IMR-90 (cell line): ENCODE results near the gene C1QTNF1. TPM values are rescaled to one million over a fixed set of nuclear protein-coding genes. Genes with fewer than 3 reads are reported as not detected.

Experiments used
- ATAC-seq: fragments of 200-7000 bp; cut with Tn5 transposase; 2 replicates; pipeline ENCODE4 v1.9.1; 2020; ENCODE audit warnings: low read depth, mild to moderate bottlenecking, moderate library complexity
- BruUV-seq: library from RNA; stranded (reverse); fragments of 400-500 nt; replicated peaks from 2 replicates; lab custom pipeline; 2021; lab: Mats Ljungman, UMichigan
- CTCF ChIA-PET: fragments of 300-600 bp; formaldehyde crosslinking; extraction: SDS; loops from one replicate; lab custom pipeline; 2021; ENCODE audit warnings: antibody characterized with exemption; lab: Yijun Ruan, JAX
- POLR2A ChIA-PET: fragments of 300-600 bp; sonication (Branson Sonifier 250); formaldehyde crosslinking; loops from one replicate; lab custom pipeline; 2022; ENCODE audit warnings: antibody characterized with exemption; ENCODE audit not compliant: unreplicated experiment; lab: Charles Lee
- DNase-seq: peaks from one replicate; pipeline ENCODE4 v3.0.0; 2013
- H2AFZ ChIP-seq: replicated peaks from 2 replicates; pipeline ENCODE3; 2013; ENCODE audit warnings: low read length, mild to moderate bottlenecking; ENCODE audit not compliant: poor library complexity
- H2AK5ac ChIP-seq: 2 replicates; pipeline ENCODE4 v1.6.1; 2013; ENCODE audit warnings: low read depth, low read length, inconsistent platforms
- H2AK9ac ChIP-seq: replicated peaks from 2 replicates; pipeline ENCODE3; 2013; ENCODE audit warnings: mild to moderate bottlenecking, low read depth, low read length, moderate library complexity; ENCODE audit not compliant: poor library complexity
- H2BK120ac ChIP-seq: 2 replicates; pipeline ENCODE4 v1.6.1; 2013; ENCODE audit warnings: low read depth, low read length, inconsistent platforms
- H2BK15ac ChIP-seq: 3 replicates; pipeline ENCODE4 v1.6.1; 2013; ENCODE audit warnings: low read depth, low read length, inconsistent platforms
- H2BK20ac ChIP-seq: 2 replicates; pipeline ENCODE4 v1.6.1; 2013; ENCODE audit warnings: low read depth, mild to moderate bottlenecking, inconsistent platforms, low read length, moderate library complexity
- H2BK5ac ChIP-seq: 2 replicates; pipeline ENCODE4 v1.6.1; 2013; ENCODE audit warnings: mild to moderate bottlenecking, low read depth, low read length, inconsistent platforms; ENCODE audit not compliant: poor library complexity, severe bottlenecking
- H3K14ac ChIP-seq: replicated peaks from 2 replicates; pipeline ENCODE4 v1.6.1; 2013; ENCODE audit warnings: low read depth, low read length, inconsistent platforms
- H3K18ac ChIP-seq: 2 replicates; pipeline ENCODE4 v1.6.1; 2013; ENCODE audit warnings: low read depth, low read length, control low read depth
- H3K23ac ChIP-seq: 2 replicates; pipeline ENCODE4 v1.6.1; 2013; ENCODE audit warnings: low read depth, low read length, inconsistent platforms
- H3K27ac ChIP-seq: 2 replicates; pipeline ENCODE4 v1.5.1; 2013; ENCODE audit warnings: mild to moderate bottlenecking, control low read depth, low read length; ENCODE audit not compliant: insufficient read depth
- H3K27me3 ChIP-seq: 2 replicates; pipeline ENCODE4 v1.6.1; 2013; ENCODE audit warnings: low read length; ENCODE audit not compliant: control insufficient read depth, insufficient read depth
- H3K36me3 ChIP-seq: 2 replicates; pipeline ENCODE4 v1.6.1; 2013; ENCODE audit warnings: low read length, mixed read lengths; ENCODE audit not compliant: control insufficient read depth, insufficient read depth
- H3K4ac ChIP-seq: 2 replicates; pipeline ENCODE4 v1.6.1; 2013; ENCODE audit warnings: low read depth, low read length, inconsistent platforms
- H3K4me1 ChIP-seq: 2 replicates; pipeline ENCODE4 v1.6.1; 2013; ENCODE audit warnings: low read length, mixed read lengths; ENCODE audit not compliant: control insufficient read depth, insufficient read depth
- H3K4me2 ChIP-seq: 2 replicates; pipeline ENCODE4 v1.6.1; 2013; ENCODE audit warnings: low read depth, mild to moderate bottlenecking, control low read depth, low read length, moderate library complexity
- H3K4me3 ChIP-seq: 2 replicates; pipeline ENCODE4 v1.5.1; 2013; ENCODE audit warnings: low read depth, mild to moderate bottlenecking, control low read depth, low read length, moderate library complexity; ENCODE audit not compliant: insufficient read depth
- H3K56ac ChIP-seq: 2 replicates; pipeline ENCODE4 v1.6.1; 2013; ENCODE audit warnings: low read length, inconsistent platforms; ENCODE audit not compliant: insufficient read depth; ENCODE audit errors: extremely low read depth
- H3K79me1 ChIP-seq, 2 experiments: 2 replicates each; pipeline ENCODE4 v1.6.1; 2013; ENCODE audit warnings: low read length in 2 of 2, inconsistent platforms in 1 of 2, low read depth in 1 of 2
- H3K9ac ChIP-seq: 2 replicates; pipeline ENCODE4 v1.6.1; 2013; ENCODE audit warnings: low read depth, low read length, control low read depth
- H3K9me1 ChIP-seq: 2 replicates; pipeline ENCODE4 v1.6.1; 2013; ENCODE audit warnings: low read length, inconsistent platforms; ENCODE audit not compliant: insufficient read depth
- H3K9me3 ChIP-seq: 2 replicates; pipeline ENCODE4 v1.6.1; 2013; ENCODE audit warnings: low read length; ENCODE audit not compliant: control insufficient read depth, insufficient read depth
- H4K20me1 ChIP-seq: 2 replicates; pipeline ENCODE4 v1.6.1; 2013; ENCODE audit warnings: low read length, inconsistent platforms; ENCODE audit not compliant: insufficient read depth
- H4K5ac ChIP-seq: 2 replicates; pipeline ENCODE4 v1.6.1; 2013; ENCODE audit warnings: mild to moderate bottlenecking, low read depth, low read length, control low read depth
- H4K8ac ChIP-seq, 2 experiments: 2 replicates each; pipeline ENCODE4 v1.6.1; 2013; ENCODE audit warnings: low read depth in 2 of 2, low read length in 2 of 2, control low read depth in 1 of 2, inconsistent platforms in 1 of 2
- H4K91ac ChIP-seq: 2 replicates; pipeline ENCODE4 v1.6.1; 2013; ENCODE audit warnings: low read depth, low read length, inconsistent platforms; ENCODE audit not compliant: insufficient read depth
- BHLHE40 ChIP-seq: fragments of 150-350 bp; IDR thresholded peaks from 2 replicates; pipeline ENCODE4 v1.6.1; 2016; ENCODE audit warnings: mild to moderate bottlenecking, low read depth, low read length
- CEBPB ChIP-seq: IDR thresholded peaks from 2 replicates; pipeline ENCODE4 v1.6.1; 2012; ENCODE audit warnings: low read depth, low read length, improper control_type of control experiment
- CHD1 ChIP-seq: IDR thresholded peaks from 2 replicates; pipeline ENCODE4 v1.6.1; 2012; ENCODE audit warnings: low read depth, low read length, improper control_type of control experiment
- FOS ChIP-seq: fragments of 150-350 bp; IDR thresholded peaks from 2 replicates; pipeline ENCODE4 v1.6.1; 2016; ENCODE audit warnings: low read depth, low read length
- MXI1 ChIP-seq: IDR thresholded peaks from 2 replicates; pipeline ENCODE4 v1.6.1; 2012; ENCODE audit warnings: low read depth, mild to moderate bottlenecking, low read length, moderate library complexity, borderline replicate concordance
- POLR2A ChIP-seq: IDR thresholded peaks from 2 replicates; pipeline ENCODE4 v1.6.1; 2012; ENCODE audit warnings: mild to moderate bottlenecking, low read depth, low read length
- RAD21 ChIP-seq: IDR thresholded peaks from 2 replicates; pipeline ENCODE4 v1.6.1; 2012; ENCODE audit warnings: low read length, improper control_type of control experiment
- RCOR1 ChIP-seq: IDR thresholded peaks from 2 replicates; pipeline ENCODE4 v1.6.1; 2012; ENCODE audit warnings: mild to moderate bottlenecking, low read length, improper control_type of control experiment; ENCODE audit not compliant: insufficient replicate concordance
- RFX5 ChIP-seq: IDR thresholded peaks from 2 replicates; pipeline ENCODE4 v1.8.0; 2012; ENCODE audit warnings: low read depth, mild to moderate bottlenecking, low read length, moderate library complexity
- SMC3 ChIP-seq: fragments of 150-350 bp; IDR thresholded peaks from 2 replicates; pipeline ENCODE4 v1.6.1; 2016; ENCODE audit warnings: low read depth, mild to moderate bottlenecking, antibody characterized with exemption, low read length, moderate library complexity
- WGBS, 2 experiments: methylation state at CpG; one replicate each; pipeline versions ENCODE4 v1.1.5 to v1.1.7; 2013; ENCODE audit warnings: missing lambda C conversion rate in 2 of 2; ENCODE audit not compliant: insufficient read length in 1 of 2; ENCODE audit errors: extremely low coverage in 2 of 2; 5-methylcytosine and 5-hydroxymethylcytosine counted together
- dilution Hi-C: fragments of 300-500 bp; cut with HindIII; formaldehyde crosslinking; loops from one replicate; pipeline ENCODE4 v1.14.3; 2018; ENCODE audit warnings: low sequenced_read_pairs; ENCODE audit not compliant: unreplicated experiment
- in situ Hi-C: fragments of 300-500 bp; cut with MboI; formaldehyde crosslinking; loops from 3 replicates; pipeline ENCODE4 v1.14.3; 2019; ENCODE audit warnings: low sequenced_read_pairs, inconsistent platforms, mixed read lengths
- intact Hi-C: fragments of 100-400 bp; cut with micrococcal nuclease; formaldehyde crosslinking; loops from 2 replicates; pipeline ENCODE4 v1.10.0; 2022
- polyA plus RNA-seq, 3 experiments: library from polyadenylated mRNA; depleted of rRNA; stranded (reverse); fragments of >200 nt; gene quantifications; 2 replicates each; pipeline ENCODE4 v1.2.3, GENCODE V29; 2012; ENCODE audit warnings: low replicate concordance in 1 of 3
- total RNA-seq: library from RNA; depleted of rRNA; stranded (reverse); fragments of >200 nt; gene quantifications from 2 replicates; pipeline ENCODE4 v1.2.3, GENCODE V29; 2012
- TF ChIP-seq, protein P1 (sequence below): fragments of 150-350 bp; IDR thresholded peaks from 2 replicates; pipeline ENCODE4 v1.6.1; 2016; ENCODE audit warnings: low read depth, mild to moderate bottlenecking, low read length, moderate library complexity, borderline replicate concordance
- TF ChIP-seq, protein P2 (sequence below): fragments of 150-350 bp; IDR thresholded peaks from 2 replicates; pipeline ENCODE4 v1.6.1; 2017; ENCODE audit warnings: mild to moderate bottlenecking, antibody characterized with exemption, low read length, low read depth
- TF ChIP-seq, protein P3 (sequence below): conservative IDR thresholded peaks from 2 replicates; pipeline ENCODE4 v1.5.1; 2012; ENCODE audit warnings: mild to moderate bottlenecking, low read depth, low read length, improper control_type of control experiment

C1QTNF1 gene
- total and polyA plus RNA-seq, 2 of the 4 experiments (the other 2 are of a cell fraction): 3.4 to 8.4 TPM

DNA sequence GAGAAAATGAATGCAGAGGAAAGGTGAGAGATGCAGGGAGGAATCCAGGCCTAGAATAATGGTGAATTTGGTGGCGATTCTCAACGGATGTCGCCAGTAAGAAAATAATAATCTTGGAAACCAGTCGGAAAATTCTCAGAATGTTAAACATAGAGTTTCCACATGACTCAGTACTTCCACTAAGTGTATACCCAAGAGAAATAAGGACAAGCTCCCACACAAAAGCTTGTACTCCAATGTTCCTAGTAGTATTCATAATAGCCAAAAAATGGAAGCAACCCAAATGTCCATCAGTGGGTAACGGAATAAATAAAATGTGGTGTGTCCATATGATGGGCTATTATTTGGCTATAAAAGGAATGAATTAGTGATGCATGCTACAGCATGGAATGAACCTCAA lies 31.2 kb downstream of the C1QTNF1 start (continued):
- TF ChIP-seq SMC3: no peak
- no peak for TF ChIP-seq MXI1
- TF ChIP-seq POLR2A: no peak

DNA sequence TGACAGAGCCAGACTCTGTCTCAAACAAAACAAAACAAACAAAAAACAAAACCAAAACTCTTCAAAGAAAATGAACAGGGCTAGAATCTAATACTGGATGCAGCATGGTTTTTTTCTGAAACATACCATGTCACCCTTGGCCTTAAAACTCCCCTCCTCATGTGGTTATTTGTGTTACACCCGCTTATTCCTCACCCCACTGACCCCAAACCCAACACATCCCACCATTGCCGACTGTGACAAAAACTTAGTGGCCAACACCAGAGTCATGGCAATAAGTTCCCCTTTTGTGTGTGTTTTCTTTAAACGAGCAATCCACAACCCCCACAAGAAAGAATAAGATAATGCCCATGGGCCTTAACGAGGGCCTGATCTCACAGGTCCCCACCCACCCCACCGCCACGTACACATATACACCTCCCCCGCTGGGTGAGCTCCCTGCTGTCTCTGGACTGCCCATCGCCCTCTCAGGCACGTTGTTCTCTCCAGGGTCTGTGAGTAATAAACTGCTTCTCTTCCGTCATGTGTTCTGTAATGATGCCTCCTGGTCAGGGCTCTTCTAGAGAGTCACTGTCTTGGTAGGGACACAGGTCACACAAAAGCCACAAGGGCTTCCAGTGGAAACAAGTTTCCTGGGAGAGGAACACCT lies 33.9 kb downstream of the C1QTNF1 start:
- no peak overlapping the region for H3K4me2 ChIP-seq
- no peak overlapping the region for H3K9ac ChIP-seq
- no peak overlapping the region for H3K56ac ChIP-seq
- no peak for DNase-seq
- no peaks in the 10 kb centered on the region for H3K79me1 ChIP-seq
- ChIA-PET CTCF (no interaction called here), POLR2A (no interaction called here)
- no peak overlapping the region for H4K5ac ChIP-seq
- H3K4ac ChIP-seq: no peak overlapping the region
- H2BK120ac ChIP-seq: no peak overlapping the region
- no peak overlapping the region for H2AK9ac ChIP-seq
- H3K4me3 ChIP-seq: no peak overlapping the region
- H2AK5ac ChIP-seq: no peak overlapping the region
- H3K27me3 ChIP-seq: 0 out of 2 replicates have a peak, but pooled peaks cover 1% of the 10 kb centered on the region
- H4K8ac ChIP-seq: no peak overlapping the region
- BruUV-seq: no TSS peak
- H3K9me3 ChIP-seq: peaks cover 2% of the 10 kb centered on the region; the same call in 1 of the 2 replicates
- in situ Hi-C loops (no loop called here), intact Hi-C loops (no loop called here), dilution Hi-C loops (no loop called here)
- H3K9me1 ChIP-seq: no peaks in the 10 kb centered on the region; the same call in 1 of the 2 replicates
- H4K91ac ChIP-seq: no peak overlapping the region
- no peak overlapping the region for H2BK20ac ChIP-seq
- ATAC-seq: no peak
- no peak overlapping the region for H2BK15ac ChIP-seq
- H2BK5ac ChIP-seq: no peak overlapping the region
- H3K36me3 ChIP-seq: no peaks in the 10 kb centered on the region
- no peak overlapping the region for H3K14ac ChIP-seq
- no peaks in the 10 kb centered on the region for H3K4me1 ChIP-seq
- no peak overlapping the region for H2AFZ ChIP-seq
- 62% methylated on average over 2 of the region's 10 CpGs; no CpG with 5 or more reads in 1 of the 2 experiments for WGBS, 2 experiments
- no peak overlapping the region for H3K23ac ChIP-seq
- H3K18ac ChIP-seq: no peak overlapping the region
- no peaks in the 10 kb centered on the region for H4K20me1 ChIP-seq
- H3K27ac ChIP-seq: no peak overlapping the region
- TF ChIP-seq RAD21: no peak
- TF ChIP-seq RCOR1: no peak
- TF ChIP-seq, protein P1, sequence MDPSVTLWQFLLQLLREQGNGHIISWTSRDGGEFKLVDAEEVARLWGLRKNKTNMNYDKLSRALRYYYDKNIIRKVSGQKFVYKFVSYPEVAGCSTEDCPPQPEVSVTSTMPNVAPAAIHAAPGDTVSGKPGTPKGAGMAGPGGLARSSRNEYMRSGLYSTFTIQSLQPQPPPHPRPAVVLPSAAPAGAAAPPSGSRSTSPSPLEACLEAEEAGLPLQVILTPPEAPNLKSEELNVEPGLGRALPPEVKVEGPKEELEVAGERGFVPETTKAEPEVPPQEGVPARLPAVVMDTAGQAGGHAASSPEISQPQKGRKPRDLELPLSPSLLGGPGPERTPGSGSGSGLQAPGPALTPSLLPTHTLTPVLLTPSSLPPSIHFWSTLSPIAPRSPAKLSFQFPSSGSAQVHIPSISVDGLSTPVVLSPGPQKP: no peak
- TF ChIP-seq BHLHE40: no peak
- TF ChIP-seq FOS: no peak
- no peak for TF ChIP-seq MXI1
- TF ChIP-seq, protein P2, sequence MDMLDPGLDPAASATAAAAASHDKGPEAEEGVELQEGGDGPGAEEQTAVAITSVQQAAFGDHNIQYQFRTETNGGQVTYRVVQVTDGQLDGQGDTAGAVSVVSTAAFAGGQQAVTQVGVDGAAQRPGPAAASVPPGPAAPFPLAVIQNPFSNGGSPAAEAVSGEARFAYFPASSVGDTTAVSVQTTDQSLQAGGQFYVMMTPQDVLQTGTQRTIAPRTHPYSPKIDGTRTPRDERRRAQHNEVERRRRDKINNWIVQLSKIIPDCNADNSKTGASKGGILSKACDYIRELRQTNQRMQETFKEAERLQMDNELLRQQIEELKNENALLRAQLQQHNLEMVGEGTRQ: no peak
- no peak for TF ChIP-seq CEBPB
- no peak for TF ChIP-seq SMC3
- no peak for TF ChIP-seq CHD1
- no peak for TF ChIP-seq RFX5
- no peak for TF ChIP-seq POLR2A
- TF ChIP-seq, protein P3, sequence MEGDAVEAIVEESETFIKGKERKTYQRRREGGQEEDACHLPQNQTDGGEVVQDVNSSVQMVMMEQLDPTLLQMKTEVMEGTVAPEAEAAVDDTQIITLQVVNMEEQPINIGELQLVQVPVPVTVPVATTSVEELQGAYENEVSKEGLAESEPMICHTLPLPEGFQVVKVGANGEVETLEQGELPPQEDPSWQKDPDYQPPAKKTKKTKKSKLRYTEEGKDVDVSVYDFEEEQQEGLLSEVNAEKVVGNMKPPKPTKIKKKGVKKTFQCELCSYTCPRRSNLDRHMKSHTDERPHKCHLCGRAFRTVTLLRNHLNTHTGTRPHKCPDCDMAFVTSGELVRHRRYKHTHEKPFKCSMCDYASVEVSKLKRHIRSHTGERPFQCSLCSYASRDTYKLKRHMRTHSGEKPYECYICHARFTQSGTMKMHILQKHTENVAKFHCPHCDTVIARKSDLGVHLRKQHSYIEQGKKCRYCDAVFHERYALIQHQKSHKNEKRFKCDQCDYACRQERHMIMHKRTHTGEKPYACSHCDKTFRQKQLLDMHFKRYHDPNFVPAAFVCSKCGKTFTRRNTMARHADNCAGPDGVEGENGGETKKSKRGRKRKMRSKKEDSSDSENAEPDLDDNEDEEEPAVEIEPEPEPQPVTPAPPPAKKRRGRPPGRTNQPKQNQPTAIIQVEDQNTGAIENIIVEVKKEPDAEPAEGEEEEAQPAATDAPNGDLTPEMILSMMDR: no peak
